B cell (primary cell): ENCODE results near the gene FMO4. TPM values are rescaled to one million over a fixed set of nuclear protein-coding genes. Genes with fewer than 3 reads are reported as not detected.

Experiments used
- ATAC-seq: fragments of 200-7000 bp; cut with Tn5 transposase; one replicate; pipeline ENCODE4 v1.10.0; 2021; ENCODE audit warnings: low read depth, mild to moderate bottlenecking, moderate number of reproducible peaks, moderate library complexity
- CTCF ChIA-PET: fragments of 350-600 bp; sonication (Branson Sonifier 250); formaldehyde crosslinking; loops from one replicate; lab custom pipeline; 2021; ENCODE audit warnings: antibody characterized with exemption, inconsistent platforms; lab: Charles Lee
- POLR2A ChIA-PET: fragments of 350-600 bp; sonication (Branson Sonifier 250); formaldehyde crosslinking; loops from one replicate; lab custom pipeline; 2021; ENCODE audit warnings: antibody characterized with exemption; lab: Charles Lee
- DNase-seq: peaks from one replicate; pipeline ENCODE4 v3.0.0; 2013
- H2AFZ ChIP-seq: 2 replicates; pipeline ENCODE4 v1.6.1; 2012; ENCODE audit warnings: mild to moderate bottlenecking, low read depth, low read length; ENCODE audit not compliant: insufficient read depth, poor library complexity, severe bottlenecking
- H3K27ac ChIP-seq, 2 donors: 1 replicate in 1 of 2; 2 replicates in 1 of 2; pipeline ENCODE4 v1.5.1; 2012 to 2013; ENCODE audit warnings: low read length in 2 of 2, mild to moderate bottlenecking in 2 of 2, moderate library complexity in 1 of 2
- H3K27me3 ChIP-seq, 4 experiments: fragments of 200-600 bp in 1 of 4; sonication (generic) in 1 of 4; replicated peaks in 1 of 4; 1 replicate in 2 of 4; 2 replicates in 2 of 4; pipeline versions ENCODE4 v1.6.1 to v1.7.0; 2013 to 2016; ENCODE audit warnings: low read length in 3 of 4, mild to moderate bottlenecking in 2 of 4, mixed read lengths in 1 of 4, moderate library complexity in 1 of 4; ENCODE audit not compliant: insufficient read depth in 4 of 4, control insufficient read depth in 3 of 4; ENCODE audit errors: control extremely low read depth in 1 of 4
- H3K36me3 ChIP-seq, 2 experiments: replicated peaks in 1 of 2; 1 replicate in 1 of 2; 2 replicates in 1 of 2; pipeline versions ENCODE4 v1.6.1 to v1.7.1; 2013; ENCODE audit warnings: low read length in 1 of 2; ENCODE audit not compliant: insufficient read depth in 2 of 2, control insufficient read depth in 1 of 2; ENCODE audit errors: control extremely low read depth in 1 of 2, extremely low read depth in 1 of 2
- H3K4me1 ChIP-seq, 2 donors: fragments of 200-600 bp in 1 of 2; sonication (generic) in 1 of 2; 1 replicate in 1 of 2; 2 replicates in 1 of 2; pipeline versions ENCODE4 v1.5.1 to v1.6.1; 2013 to 2017; ENCODE audit warnings: low read length in 2 of 2; ENCODE audit not compliant: control insufficient read depth in 2 of 2, insufficient read depth in 2 of 2
- H3K4me2 ChIP-seq: replicated peaks from 2 replicates; pipeline ENCODE3; 2012; ENCODE audit warnings: mild to moderate bottlenecking, low read depth, low read length; ENCODE audit not compliant: poor library complexity, severe bottlenecking
- H3K4me3 ChIP-seq, 5 experiments: fragments of 200-600 bp in 1 of 5; sonication (generic) in 1 of 5; 1 replicate in 3 of 5; 2 replicates in 2 of 5; pipeline versions ENCODE4 v1.5.1 to v1.7.0; 2011 to 2016; ENCODE audit warnings: low read length in 4 of 5, mild to moderate bottlenecking in 4 of 5, low read depth in 2 of 5, control low read depth in 1 of 5, moderate library complexity in 1 of 5; ENCODE audit not compliant: insufficient read depth in 1 of 5; ENCODE audit errors: control extremely low read depth in 1 of 5, extremely low read depth in 1 of 5
- H3K79me2 ChIP-seq: fragments of 200-600 bp; sonication (generic); one replicate; pipeline ENCODE4 v1.6.0; 2016; ENCODE audit warnings: low read length; ENCODE audit not compliant: control insufficient read depth, insufficient read depth
- H3K9ac ChIP-seq: fragments of 200-600 bp; sonication (generic); 2 replicates; pipeline ENCODE4 v1.6.1; 2017; ENCODE audit warnings: mild to moderate bottlenecking, low read length, moderate library complexity
- H3K9me3 ChIP-seq, 3 donors: one replicate each; pipeline versions ENCODE4 v1.6.1 to v1.7.1; 2013; ENCODE audit warnings: low read length in 2 of 3; ENCODE audit not compliant: control insufficient read depth in 2 of 3, insufficient read depth in 1 of 3; ENCODE audit errors: control extremely low read depth in 1 of 3
- H4K20me1 ChIP-seq: 2 replicates; pipeline ENCODE4 v1.6.0; 2012; ENCODE audit warnings: mild to moderate bottlenecking, low read length; ENCODE audit not compliant: insufficient read depth, control insufficient read depth, poor library complexity, severe bottlenecking
- H3K27ac Mint-ChIP-seq: one replicate; pipeline ENCODE4 v1.8.0; 2021; ENCODE audit warnings: mixed read lengths
- H3K27me3 Mint-ChIP-seq: one replicate; pipeline ENCODE4 v1.8.0; 2021; ENCODE audit warnings: mixed read lengths
- H3K4me1 Mint-ChIP-seq: one replicate; pipeline ENCODE4 v1.8.0; 2021; ENCODE audit warnings: mixed read lengths
- H3K4me3 Mint-ChIP-seq: one replicate; pipeline ENCODE4 v1.8.0; 2021; ENCODE audit warnings: mixed read lengths
- H3K9me3 Mint-ChIP-seq: one replicate; pipeline ENCODE4 v1.8.0; 2022; ENCODE audit warnings: mixed read lengths; ENCODE audit not compliant: insufficient read depth
- CTCF ChIP-seq: fragments of 200-600 bp; IDR thresholded peaks from one replicate; pipeline ENCODE4 v1.8.0; 2022; ENCODE audit warnings: antibody characterized with exemption, mild to moderate bottlenecking
- EZH2 ChIP-seq: IDR thresholded peaks from 2 replicates; pipeline ENCODE4 v1.6.1; 2012; ENCODE audit warnings: borderline replicate concordance, low read depth, mild to moderate bottlenecking, moderate library complexity, low read length; ENCODE audit not compliant: insufficient read depth, poor library complexity, severe bottlenecking
- WGBS: methylation state at CpG from one replicate; pipeline ENCODE4 v1.1.5; 2013; ENCODE audit warnings: missing lambda C conversion rate; ENCODE audit not compliant: insufficient coverage; 5-methylcytosine and 5-hydroxymethylcytosine counted together
- intact Hi-C: fragments of 100-400 bp; cut with micrococcal nuclease; formaldehyde crosslinking; loops from one replicate; pipeline ENCODE4 v1.10.0; 2022
- polyA plus RNA-seq: library from polyadenylated mRNA; depleted of rRNA; stranded (reverse); fragments of >200 nt; gene quantifications from 2 replicates; pipeline ENCODE4 v1.2.3, GENCODE V29; 2012
- total RNA-seq, 2 donors: library from RNA; stranded (reverse); fragments of 120-200 nt in 1 of 2; gene quantifications; 1 replicate in 1 of 2; 2 replicates in 1 of 2; pipeline versions ENCODE4 v1.2.3 to v1.2.4, GENCODE V29; 2013 to 2022

FMO4 gene
- total and polyA plus RNA-seq, 2 donors (not counting 1 experiment from before 2014, with no cell fraction given), result 2.5 to 3.0 TPM

- H3K4me1 ChIP-seq, result no peaks in the 10 kb centered on the region
- H3K9ac ChIP-seq, result no peak overlapping the region
- Mint-ChIP-seq H3K4me3 (no peak overlapping the region), H3K9me3 (peaks cover 6% of the 10 kb centered on the region), H3K4me1 (no peaks in the 10 kb centered on the region), H3K27me3 (peaks cover 6% of the 10 kb centered on the region), H3K27ac (no peak overlapping the region)
- H3K4me3 ChIP-seq, result no peak overlapping the region
- H3K36me3 ChIP-seq, result no peaks in the 10 kb centered on the region
- ChIA-PET CTCF (no interaction called here), POLR2A (no interaction called here)
- H3K27me3 ChIP-seq, result no peaks in the 10 kb centered on the region
- no peak for ATAC-seq
- DNase-seq, result no peak
- H3K9me3 ChIP-seq, result peaks cover 0 to 4% (median 0%) of the 10 kb centered on the region in 3 donors
- H4K20me1 ChIP-seq, result no peaks in the 10 kb centered on the region
- intact Hi-C loops, result no loop called here
- no peak overlapping the region for H3K4me2 ChIP-seq
- H3K79me2 ChIP-seq, result no peaks in the 10 kb centered on the region
- H2AFZ ChIP-seq, result no peak overlapping the region
- TF ChIP-seq CTCF (no peak), EZH2 (no peak)
- H3K27ac ChIP-seq, result no peak overlapping the region
These were observed 36.6 kb downstream of the FMO4 start for GRCh38 chr1:171350594-171350993.

DNA sequence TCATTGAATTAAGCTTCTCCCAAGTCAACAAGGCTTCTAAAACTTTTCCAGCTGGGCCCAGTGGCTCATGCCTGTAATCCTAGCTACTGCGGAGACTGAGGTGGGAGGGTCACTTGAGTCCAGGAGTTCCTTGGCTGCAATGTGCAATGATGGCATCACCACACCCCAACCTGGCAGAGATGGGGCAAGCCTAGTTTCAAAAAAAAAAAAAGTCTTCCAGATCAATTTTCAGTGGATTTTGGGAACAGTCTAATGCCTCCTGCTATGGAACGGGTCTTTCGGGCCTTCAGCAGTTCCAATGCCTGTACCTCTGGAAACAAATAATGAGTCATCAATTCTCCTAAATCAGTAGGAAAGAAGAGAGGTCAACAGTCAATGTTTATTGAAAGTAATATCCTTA is 38.0 kb downstream of the FMO4 start:
- Mint-ChIP-seq H3K4me1 (no peaks in the 10 kb centered on the region), H3K9me3 (peaks cover 6% of the 10 kb centered on the region)

More for the DNA sequence above, 38.0 kb downstream of the FMO4 start:
- peaks cover 10% of the 10 kb centered on the region for H3K27me3 Mint-ChIP-seq
- no peak overlapping the region for H3K4me3 Mint-ChIP-seq
- DNase-seq (no peak), ATAC-seq (no peak)
- H3K9me3 ChIP-seq, result peaks cover 0 to 4% (median 0%) of the 10 kb centered on the region in 3 donors
- H3K36me3 ChIP-seq, result no peaks in the 10 kb centered on the region
- H3K4me1 ChIP-seq, result no peaks in the 10 kb centered on the region
- H3K4me3 ChIP-seq, result no peak overlapping the region
- TF ChIP-seq EZH2 (no peak), CTCF (no peak)
- no peaks in the 10 kb centered on the region for H4K20me1 ChIP-seq
- no peak overlapping the region for H3K27ac ChIP-seq
- intact Hi-C loops, result no loop called here
- CTCF ChIA-PET, result no interaction called here
- no peak overlapping the region for H2AFZ ChIP-seq
- WGBS, result no CpG with 5 or more reads among the region's 3 CpGs
- H3K27ac Mint-ChIP-seq, result no peak overlapping the region
- H3K9ac ChIP-seq, result no peak overlapping the region
- POLR2A ChIA-PET, result no interaction called here
- no peak overlapping the region for H3K4me2 ChIP-seq
- H3K27me3 ChIP-seq, result no peaks in the 10 kb centered on the region
- H3K79me2 ChIP-seq, result no peaks in the 10 kb centered on the region
